ENCODE measurements around the gene LENG8.

- TF ChIP-seq, protein P1, sequence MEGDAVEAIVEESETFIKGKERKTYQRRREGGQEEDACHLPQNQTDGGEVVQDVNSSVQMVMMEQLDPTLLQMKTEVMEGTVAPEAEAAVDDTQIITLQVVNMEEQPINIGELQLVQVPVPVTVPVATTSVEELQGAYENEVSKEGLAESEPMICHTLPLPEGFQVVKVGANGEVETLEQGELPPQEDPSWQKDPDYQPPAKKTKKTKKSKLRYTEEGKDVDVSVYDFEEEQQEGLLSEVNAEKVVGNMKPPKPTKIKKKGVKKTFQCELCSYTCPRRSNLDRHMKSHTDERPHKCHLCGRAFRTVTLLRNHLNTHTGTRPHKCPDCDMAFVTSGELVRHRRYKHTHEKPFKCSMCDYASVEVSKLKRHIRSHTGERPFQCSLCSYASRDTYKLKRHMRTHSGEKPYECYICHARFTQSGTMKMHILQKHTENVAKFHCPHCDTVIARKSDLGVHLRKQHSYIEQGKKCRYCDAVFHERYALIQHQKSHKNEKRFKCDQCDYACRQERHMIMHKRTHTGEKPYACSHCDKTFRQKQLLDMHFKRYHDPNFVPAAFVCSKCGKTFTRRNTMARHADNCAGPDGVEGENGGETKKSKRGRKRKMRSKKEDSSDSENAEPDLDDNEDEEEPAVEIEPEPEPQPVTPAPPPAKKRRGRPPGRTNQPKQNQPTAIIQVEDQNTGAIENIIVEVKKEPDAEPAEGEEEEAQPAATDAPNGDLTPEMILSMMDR (IDR thresholded peaks at IDR 0.05; ENCODE audit: insufficient read depth, low read length, poor library complexity, severe bottlenecking) = no peak
- TF ChIP-seq EZH2phosphoT487 (conservative IDR thresholded peaks at IDR 0.05; ENCODE audit: low read length) = no peak
Observed at GRCh38 chr19:54444737-54445136, 4.3 kb upstream of the LENG8 start.

All from SU-DHL-6 (cell line).